ENCODE results near the gene JAKMIP3.
A peak's percentile ranks its signal among the peaks of the same experiment; 100 is the strongest.
"Not testable (repeated sequence)": the region's sequence is repeated elsewhere in the genome, so short reads cannot be mapped to it uniquely, and the experiment has no call there.

JAKMIP3 gene

DNA sequence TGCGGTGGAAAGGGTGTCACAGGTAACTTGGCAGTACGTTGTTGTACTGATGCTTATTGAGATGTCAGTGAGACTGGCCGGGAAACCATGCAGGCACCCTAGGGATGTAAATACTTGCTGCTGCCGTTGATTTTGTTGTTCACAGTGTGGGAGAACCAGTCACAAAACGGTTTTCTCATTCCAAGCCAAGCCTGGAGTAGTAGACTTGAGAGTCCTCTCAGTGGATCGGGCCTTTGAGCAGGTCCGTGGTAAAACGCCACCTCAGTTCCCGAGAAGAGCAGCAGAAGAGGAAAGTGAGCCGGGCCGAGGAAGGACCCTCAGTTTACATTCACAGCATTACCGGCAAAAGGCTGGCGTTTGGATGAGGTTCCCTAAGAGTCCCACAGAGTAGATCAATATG is 1.1 kb downstream of the JAKMIP3 start:
- DNase-seq: no peak

DNA sequence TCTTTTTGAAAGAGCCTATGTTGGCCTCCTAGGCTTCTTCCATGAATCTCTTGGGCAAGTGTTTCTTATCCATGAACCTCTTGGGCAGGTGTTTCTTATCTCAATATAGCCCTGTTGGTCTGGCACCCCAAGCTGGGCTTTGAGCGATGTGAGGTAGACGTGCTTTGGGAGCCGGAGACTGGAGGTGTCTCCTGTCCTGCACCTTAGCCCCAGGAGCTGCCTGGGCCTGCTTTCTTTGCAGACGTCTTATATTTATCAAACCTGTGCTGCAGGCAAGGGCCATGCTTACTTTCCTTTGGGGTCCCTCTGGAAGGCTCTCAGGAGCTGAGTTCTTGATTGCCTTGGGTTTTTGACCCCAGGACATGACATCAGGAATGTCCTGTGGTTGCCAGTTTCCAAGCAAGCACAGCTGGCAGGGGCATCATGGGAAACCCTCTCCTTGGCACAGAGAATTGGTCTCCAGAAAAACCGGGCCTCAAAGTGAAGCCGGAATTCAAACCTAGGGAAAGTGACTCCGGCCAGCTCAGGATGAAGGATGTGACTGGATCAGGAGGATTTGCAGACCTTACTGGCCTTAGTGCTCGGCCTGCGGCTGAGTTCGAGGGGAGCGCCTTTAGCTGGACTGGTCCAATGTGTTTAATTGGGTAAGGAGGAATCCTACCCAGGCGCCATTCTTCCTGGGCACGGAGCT is 2.8 kb downstream of the JAKMIP3 start:
- DNase-seq: no peak

DNA sequence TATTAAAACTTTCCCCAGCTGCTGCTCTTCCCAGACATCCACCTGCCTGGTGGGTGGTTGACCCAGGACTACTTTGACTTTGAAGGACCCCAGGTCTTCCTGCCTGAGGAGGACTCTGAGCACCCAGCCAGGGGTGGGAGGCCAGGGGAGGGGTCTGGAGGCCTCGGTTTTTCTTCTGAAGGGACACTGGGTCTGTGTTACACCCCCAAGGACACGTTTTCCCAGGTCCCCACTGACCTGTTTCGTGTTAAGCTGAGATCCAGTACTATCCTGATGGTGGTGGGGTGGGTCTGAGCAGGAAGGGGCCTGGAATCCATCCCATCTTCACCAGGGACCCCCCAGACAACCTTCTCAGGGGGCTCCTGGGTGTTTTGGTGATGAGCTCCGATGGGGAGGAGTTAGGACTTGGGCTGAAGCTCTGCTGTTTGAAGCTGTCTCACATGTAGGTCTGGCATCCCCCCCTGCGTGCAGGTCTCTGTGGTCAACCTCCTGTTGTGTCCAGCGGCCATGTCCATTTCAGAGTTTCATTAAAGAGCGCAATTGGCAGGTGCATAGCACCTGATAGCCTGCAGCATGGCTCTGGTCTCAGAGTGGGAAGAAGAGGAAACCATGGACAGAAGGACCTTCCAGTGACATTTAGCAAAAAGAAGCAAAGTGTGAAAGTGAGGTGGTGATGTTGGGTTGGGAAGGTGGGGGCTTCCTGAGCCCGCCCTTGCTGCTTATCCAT is 3.5 kb downstream of the JAKMIP3 start:
- no peak for DNase-seq

DNA sequence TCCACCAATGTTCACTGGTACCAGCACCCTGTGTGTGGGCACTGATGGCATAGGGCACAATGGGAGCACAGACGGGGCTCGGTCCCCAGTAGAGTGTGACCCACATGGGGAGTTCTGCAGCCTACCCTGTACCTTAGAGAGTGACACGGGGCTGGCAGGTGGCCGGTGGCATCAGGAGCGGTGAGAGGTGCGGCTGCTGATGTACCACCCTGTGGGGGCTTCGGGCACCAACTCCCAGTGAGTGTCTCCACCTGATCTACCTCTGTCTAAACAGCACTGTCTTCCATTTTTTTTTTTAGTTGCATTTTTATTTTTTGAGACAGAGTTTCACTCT is 4.1 kb downstream of the JAKMIP3 start:
- DNase-seq: no peak

DNA sequence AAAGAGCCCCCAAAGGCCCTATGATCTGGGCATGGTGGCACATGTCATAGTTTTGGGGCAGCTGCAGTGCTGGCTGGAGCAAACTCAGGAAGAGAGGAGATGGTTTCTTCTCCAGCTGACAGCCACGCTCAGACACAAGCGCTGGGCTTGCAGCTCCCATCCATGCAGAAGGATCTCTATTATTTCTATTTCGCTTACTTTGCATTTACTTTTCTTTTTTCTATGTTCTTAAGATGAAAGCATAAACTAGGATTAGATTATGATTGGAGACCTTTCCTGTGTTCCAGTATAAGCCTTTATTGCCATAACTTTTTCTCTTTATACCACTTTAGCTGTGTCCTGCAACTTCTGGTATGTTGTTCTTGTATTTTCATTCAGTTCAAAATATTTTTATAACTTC is 5.0 kb downstream of the JAKMIP3 start:
- no peak for DNase-seq

DNA sequence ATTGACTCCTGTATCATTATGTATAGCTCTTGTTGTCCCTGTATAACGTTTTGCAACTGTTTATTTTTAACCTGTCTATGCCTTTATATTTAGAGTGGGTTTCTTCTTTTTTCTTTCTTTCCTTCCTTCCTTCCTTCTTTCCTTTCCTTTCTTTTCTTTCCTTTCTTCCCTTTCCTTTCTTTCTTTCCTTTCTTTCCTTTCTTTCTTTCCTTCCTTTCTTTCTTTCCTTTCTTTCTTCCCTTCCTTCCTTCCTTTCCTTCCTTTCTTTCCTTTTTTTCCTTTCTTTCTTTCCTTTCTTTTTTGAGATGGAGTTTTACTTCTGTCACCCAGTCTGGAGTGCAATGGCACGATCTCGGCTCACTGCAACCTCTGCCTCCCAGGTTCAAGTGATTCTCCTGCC is 5.9 kb downstream of the JAKMIP3 start:
- no peak for DNase-seq

DNA sequence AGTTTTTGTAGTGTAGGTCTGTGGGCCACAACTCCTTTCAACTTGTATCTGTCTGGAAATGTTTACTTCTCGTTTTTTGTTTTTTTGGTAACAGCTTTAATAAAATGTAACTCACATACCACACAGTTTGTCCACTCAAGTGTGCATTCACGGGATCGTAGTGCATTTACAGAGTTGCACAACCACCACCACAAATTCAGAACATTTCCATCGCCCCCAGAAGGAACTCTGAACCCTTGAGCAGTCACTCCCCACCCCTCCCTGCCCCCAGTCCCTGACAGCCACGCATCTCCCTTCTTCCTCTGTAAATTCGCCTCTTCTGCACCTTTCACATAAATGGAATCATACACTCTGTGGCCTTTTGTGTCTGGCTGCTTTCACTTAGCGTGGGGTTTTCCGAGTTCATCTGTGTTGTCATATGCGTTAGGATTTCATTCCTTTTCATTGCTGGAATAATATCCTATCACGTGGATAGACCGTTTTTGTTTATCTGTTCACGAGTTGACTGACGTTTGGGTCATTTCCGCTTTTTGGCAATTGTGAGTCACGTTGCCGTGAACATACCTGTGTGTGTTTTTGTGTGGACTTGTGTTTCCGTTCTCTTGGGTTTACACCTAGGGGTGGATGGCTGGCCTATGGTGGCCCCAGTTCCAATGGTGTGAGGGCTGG is 10.3 kb downstream of the JAKMIP3 start:
- DNase-seq: no peak

DNA sequence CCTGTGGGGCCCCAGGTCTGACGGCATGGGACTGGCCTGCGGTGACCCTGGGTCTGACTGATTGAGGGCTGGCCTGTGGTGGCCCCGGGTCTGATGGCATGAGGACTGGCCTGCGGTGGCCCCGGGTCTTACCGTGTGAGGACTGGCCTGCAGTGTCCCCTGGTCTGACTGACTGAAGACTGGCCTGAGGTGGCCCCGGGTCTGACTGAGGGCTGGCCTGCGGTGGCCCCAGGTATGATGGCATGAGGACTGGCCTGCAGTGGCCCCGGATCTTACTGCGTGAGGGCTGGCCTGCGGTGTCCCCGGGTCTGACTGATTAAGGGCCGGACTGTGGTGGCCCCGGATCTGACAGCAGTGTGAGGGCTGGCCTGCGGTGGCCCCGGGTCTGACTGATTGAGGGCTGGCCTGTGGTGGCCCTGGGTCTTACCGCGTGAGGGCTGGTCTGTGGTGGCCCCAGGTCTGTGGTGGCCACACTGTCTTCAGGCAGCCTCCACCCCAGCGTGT is 10.9 kb downstream of the JAKMIP3 start:
- DNase-seq: no peak

DNA sequence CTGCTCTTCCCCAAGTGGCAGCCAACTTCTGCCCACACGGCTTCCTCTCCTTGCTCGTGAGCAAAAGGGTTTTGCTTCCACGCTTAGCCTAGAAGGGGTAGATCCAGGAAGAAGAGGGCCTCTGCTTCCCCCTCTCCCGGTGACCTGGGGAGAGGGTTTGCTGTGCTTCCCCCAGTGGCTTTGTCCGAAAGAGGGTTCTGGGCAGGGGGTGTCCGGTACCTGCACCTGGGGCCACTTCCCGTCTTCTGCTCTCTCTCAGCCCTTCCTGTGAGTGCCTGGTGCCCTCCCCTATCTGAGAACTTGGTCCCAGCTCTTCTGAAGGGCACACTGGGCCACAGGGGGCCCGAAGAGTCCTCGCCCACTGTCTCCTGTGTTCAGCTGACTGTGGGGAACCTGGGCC is 11.3 kb downstream of the JAKMIP3 start:
- DNase-seq: no peak

DNA sequence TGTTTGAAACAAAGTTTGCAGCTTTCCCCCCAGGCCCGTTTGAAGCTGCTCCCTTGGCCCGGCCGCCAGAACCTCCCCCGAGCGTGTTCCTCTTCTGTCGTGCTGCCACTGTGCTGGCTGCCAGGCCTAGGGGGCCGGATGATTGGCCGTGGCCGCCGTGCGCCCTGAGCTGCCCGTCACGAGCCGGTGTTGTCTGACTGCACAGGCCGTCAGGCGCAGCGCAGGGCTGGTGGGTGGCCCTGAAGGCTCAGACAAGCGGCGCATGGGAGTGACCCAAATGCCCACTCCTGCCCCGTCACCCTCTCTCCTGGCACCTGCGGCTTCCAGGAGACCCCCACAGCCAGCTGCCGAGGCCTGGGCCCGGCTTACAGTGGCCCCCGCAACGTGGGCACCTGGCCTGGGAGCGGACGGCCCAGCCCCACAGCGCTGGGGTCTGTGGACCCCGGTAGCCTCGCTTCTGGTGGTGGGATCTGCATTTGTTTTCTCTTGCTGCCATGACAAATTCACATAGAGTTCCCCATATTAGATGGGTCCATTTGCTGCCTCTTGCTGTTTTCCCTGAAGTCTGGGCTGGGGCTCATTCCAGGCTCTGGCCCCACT is 13.1 kb downstream of the JAKMIP3 start:
- no peak for DNase-seq

DNA sequence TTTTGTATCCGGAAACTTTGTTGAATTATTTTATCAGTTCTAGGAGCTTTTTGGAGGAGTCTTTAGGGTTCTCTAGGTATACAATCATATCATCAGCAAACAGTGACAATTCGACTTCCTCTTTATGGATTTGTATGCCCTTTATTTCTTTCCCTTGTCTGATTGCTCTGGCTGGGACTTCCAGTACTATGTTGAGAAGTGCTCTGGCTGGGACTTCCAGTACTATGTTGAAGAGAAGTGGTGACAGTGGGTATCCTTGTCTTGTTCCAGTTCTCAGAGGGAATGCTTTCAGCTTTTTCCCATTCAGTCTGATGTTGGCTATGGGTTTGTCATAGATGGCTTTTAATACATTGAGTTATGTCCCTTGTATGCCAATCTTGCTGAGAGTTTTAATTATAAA is 18.6 kb downstream of the JAKMIP3 start:
- not testable (repeated sequence) for DNase-seq

DNA sequence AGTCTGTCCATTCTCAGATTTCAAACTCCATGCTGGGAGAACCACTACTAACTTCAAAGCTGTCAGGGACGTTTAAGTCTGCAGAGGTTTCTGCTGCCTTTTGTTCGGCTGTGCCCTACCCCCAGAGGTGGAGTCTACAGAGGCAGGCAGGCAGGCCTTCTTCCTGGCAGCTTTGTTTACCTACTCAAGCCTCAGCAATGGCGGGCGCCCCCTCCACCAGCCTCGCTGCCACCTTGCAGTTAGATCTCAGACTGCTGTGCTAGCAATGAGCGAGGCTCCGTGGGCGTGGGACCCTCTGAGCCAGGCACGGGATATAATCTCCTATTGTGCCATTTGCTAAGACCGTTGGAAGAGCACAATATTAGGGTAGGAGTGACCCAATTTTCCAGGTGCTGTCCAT is 27.5 kb downstream of the JAKMIP3 start:
- DNase-seq: not testable (repeated sequence)

DNA sequence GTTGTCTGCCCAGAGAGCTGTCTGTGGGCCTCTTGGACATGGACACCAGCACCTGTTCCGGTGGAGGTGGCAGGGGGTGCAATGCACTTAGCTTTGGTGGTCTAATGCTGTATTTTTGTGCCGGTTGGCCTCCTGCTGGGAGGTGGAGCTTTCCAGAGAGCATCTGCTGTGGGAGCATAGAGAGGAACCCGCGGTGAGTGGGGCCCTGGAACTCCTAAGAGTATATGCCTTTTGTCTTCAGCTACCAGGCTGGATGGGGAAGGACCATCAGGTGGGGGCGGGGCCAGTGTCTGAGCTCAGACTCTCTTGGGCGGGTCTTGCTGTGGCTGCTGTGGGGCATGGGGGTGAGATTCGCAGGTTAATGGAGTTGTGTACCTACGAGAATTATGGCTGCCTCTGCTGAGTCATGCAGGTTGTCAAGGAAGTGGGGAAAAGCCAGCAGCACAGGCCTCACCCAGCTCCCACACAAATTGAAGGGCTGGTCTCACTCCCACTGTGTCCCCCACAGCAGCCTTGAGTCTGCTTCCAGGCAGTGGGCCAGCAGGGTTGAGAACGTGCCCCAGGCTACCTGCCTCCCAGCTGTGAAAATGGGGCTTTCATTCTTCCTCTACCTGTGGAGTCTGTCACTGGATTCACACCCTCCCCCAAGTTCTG is 29.0 kb downstream of the JAKMIP3 start:
- peak; percentile 8 for DNase-seq

DNA sequence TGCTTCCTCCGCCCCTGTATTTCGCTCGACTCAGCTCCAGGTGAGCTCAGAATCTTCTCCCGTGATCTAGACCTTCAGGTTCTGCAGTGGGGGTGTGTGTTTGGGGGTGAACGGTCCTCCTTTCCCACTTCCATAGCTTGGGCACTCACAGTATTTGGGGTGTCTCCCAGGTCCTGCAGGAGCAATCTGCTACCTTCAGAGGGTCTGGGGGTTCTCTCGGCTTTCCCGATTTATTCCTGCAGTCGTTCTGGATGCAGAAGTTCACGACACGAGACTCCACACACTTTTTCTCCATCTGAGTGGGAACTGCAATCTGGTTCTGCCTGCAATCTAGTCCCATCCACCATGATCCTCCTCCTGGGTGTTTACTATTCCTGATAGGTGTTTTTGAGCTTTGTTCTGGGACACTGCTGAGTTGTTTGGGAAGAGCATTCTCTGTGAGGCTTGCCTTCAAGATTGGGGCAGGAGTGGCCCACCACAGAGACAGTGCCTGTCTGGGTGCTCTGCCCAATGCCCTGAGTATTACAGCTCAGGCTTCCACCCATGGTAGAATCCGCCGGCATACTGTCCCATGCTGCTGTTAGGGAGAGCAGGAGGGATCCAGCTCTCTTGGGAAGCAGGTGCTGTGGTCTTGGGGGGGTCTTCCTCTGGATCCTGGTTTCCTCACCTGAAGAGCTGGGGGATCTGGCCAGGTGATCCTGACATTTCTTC is 29.8 kb downstream of the JAKMIP3 start:
- DNase-seq: no peak

DNA sequence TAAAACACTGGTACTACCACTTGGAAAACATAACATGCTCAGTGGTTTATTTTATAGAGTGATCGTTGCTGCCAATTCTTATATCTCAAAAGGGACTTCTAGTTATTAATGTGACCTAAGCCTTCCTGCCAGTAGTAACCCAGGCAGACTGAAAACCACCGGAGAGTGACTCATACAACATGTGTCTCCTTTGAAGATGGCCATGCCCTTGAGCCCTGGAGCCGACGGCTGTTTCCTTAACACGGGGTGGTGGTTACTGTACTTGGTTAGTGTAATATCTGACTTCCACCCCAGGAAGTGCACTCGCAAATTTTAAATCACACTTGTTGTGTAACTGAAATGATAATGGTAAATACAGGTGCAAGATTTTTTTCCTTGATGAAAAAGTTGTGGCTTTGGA is 30.5 kb downstream of the JAKMIP3 start:
- DNase-seq: peak; percentile 78

DNA sequence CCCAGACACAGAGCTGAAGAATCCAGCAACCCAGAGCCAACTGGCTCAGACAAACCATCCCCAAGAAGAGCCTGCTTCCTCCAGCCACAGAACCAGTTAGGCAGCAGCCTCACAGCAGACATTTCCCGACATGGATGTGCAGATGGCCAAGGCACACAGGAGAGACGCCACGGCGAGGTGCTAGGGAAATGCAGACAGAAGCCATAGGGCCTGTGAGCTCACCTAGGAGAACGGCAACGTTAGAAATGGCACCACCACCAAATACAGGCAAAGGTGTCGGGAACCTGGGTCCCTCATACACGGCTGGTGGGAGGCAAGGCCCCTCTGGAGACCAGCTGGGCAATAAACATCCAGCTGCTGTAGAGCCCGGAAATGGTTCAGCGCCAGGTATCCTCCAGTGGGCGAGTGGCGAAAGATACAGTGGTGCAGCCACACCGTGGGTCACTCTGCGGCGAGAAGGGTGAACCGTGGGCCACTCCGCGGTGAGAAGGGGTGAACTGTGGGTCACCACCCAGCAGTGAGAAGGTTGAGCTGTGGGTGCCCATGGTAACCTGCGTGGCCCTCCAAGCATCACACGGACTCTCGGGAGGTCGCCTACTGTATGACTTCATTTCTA is 31.2 kb downstream of the JAKMIP3 start:
- DNase-seq: no peak

DNA sequence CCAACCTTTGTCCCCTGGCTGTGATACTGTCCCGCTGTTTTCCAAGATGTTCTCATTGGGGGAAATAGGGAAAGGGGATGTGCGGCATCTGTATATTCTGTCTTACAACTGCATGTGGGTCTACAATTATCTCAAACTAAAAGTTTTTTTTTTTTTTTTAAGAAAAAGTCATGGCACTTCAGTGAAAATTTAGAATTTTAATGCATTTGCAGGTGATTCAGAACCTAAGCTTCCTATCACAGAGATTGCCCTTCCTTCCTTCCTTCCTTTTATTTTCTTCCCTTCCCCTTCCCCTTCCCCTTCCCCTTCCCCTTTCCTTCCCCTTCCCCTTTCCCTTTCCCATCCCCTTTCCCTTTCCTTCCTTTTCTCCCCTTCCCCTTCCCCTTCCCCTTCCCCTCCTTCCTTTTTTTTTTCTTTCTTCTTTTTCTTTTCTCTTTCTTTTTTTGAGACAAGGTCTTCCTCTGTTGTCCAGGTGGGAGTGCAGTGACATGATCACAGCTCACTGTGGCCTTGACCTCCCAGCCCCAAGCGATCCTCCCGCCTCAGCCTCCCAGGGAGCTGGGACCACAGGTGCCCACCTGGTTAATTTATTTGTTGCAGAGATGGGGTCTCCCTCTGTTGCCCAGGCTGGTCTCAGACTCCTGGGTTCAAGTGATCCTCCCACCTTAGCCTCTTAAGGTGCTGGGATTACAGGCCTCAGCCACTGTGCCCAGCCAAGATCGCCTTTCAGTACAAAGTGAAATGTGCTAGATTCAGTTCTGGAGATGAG is 32.0 kb downstream of the JAKMIP3 start:
- DNase-seq: no peak

DNA sequence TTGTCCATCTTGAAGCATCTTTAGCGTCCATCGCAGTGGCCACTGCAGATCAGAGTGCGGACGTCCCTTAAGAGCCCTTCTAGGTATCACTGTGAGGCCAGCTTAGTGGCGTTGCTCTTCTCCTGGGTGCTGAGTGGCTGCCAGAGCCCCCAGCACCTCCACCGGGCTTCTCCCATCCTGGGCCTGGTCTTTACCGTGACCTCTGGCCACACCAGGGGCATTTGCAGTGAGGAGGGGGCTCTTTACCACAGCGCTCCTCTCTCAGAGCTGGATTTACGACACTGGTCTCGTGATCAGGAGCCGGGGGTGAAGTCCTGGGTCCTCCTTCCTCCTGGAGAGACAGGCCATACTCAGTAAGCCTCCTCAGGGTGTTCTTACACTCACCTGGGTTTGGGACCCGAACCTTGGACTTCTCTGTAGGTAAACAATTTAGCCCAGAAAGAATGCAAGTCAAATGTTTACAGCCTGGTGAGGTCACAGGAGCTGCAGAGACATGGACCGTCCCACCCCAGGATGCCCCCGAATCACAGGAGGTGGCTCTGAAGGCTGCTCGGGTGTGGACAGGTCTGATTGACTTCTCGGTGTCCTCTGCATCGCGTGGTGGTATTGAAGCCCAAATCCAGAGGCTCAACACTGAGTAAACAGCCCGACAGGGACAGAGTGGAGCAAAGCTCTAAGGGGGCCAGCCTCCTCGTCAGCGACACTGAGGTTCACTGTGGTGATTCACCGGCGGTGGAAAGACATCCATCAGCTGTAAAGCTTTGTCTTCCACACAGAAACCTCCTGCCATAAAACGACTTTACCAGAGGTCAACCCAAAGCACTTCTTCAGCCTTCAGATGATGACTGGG is 33.0 kb downstream of the JAKMIP3 start:
- DNase-seq: no peak

DNA sequence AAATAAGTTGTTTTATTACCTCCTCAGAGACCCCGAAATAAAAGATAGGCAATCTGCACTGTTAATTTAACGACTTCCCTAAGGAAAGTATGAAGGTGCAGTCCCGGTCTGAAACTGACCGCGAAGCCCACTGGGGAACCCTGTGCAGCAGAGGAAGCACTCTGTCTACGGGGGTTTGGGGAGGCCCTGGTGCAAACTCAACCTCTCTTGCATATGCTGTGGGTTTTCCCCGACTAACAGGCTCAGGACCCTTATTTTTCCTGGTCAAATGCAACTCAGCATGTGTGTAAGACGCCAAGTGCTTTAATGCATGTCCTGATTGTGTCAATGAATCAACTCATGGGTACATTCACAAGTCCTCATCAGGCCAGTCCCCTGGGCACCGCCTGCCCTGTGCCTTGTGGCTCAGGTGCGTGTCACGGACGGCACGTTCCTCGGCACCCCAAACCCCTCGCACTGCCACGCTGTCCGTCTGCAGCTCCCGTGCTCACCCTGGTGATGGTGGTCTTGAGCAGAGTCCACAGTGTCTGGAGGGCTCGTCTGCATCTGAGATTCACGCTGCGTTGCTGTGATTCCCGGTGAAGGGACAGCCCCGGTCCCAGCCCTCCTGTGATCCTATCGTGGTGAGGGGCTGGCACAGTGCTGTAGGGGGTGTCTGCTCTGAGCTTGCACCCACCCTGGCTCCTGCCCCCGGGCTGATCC is 33.8 kb downstream of the JAKMIP3 start:
- no peak for DNase-seq

DNA sequence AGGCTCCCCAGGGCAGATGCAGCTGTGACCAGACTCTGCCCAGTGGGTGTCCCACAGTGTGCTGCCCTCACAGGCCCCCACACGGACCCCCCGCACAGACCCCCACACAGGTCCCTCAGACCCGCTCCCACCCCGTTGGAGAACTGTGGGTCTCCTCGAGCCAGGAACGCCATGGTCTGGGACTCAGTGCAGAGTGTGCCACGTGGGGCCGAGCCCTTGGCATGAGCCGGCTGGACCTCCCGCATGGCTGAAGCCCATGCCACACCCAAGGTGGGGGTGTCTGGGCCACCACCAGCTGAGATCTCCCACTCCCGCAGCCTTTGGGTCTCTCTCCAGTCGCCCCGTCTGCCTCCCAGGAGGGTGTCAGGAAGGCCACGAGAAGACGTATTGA is 34.3 kb downstream of the JAKMIP3 start:
- DNase-seq: no peak

All from activated CD4-positive, alpha-beta T cell treated with anti-CD3 and anti-CD28 coated beads, Interleukin-2, Interleukin-6, amounts not matched to agents 100 ng/mL and 50 ng/mL, durations not matched to agents 16 hours and 8 hours (primary cell).